ENCODE results near the gene C4orf46.

C4orf46 gene

GRCh38 chr4:158657291-158657690 is 14.4 kb downstream of the C4orf46 start:
- DNase-seq (ENCODE audit: low read depth): no peak
- TF ChIP-seq CTCF (IDR thresholded peaks at IDR 0.05; ENCODE audit: low read depth, low read length, missing control alignments): no peak

GRCh38 chr4:158656439-158656838 is 15.2 kb downstream of the C4orf46 start:
- no peak overlapping the region for H3K4me3 ChIP-seq (ENCODE audit: low read depth, low read length)
- no peak for TF ChIP-seq CTCF (IDR thresholded peaks at IDR 0.05; ENCODE audit: low read depth, low read length, missing control alignments)
- in situ Hi-C loops (cut with HindIII; ENCODE audit: low sequenced_read_pairs): no loop called here
- no peak for DNase-seq (ENCODE audit: low read depth)

More at GRCh38 chr4:158657291-158657690, 14.4 kb downstream of the C4orf46 start:
- no peak overlapping the region for H3K4me3 ChIP-seq (ENCODE audit: low read depth, low read length)
- in situ Hi-C loops (cut with HindIII; ENCODE audit: low sequenced_read_pairs): no loop called here

- no peak for TF ChIP-seq CTCF (IDR thresholded peaks at IDR 0.05; ENCODE audit: low read depth, low read length, missing control alignments)
- no peak overlapping the region for H3K4me3 ChIP-seq (ENCODE audit: low read depth, low read length)
Observed at GRCh38 chr4:158652920-158653319, 18.8 kb downstream of the C4orf46 start.

GRCh38 chr4:158649111-158649680 is 22.5 kb downstream of the C4orf46 start:
- in situ Hi-C loops (cut with HindIII; ENCODE audit: low sequenced_read_pairs): no loop called here
- no peak for DNase-seq (ENCODE audit: low read depth)
- no peak overlapping the region for H3K4me3 ChIP-seq (ENCODE audit: low read depth, low read length)
- no peak for TF ChIP-seq CTCF (IDR thresholded peaks at IDR 0.05; ENCODE audit: low read depth, low read length, missing control alignments)

More at GRCh38 chr4:158652920-158653319, 18.8 kb downstream of the C4orf46 start:
- DNase-seq (ENCODE audit: low read depth): no peak
- in situ Hi-C loops (cut with HindIII; ENCODE audit: low sequenced_read_pairs): no loop called here

GRCh38 chr4:158644760-158645159 is 26.9 kb downstream of the C4orf46 start:
- in situ Hi-C loops (cut with HindIII; ENCODE audit: low sequenced_read_pairs): no loop called here
- no peak overlapping the region for H3K4me3 ChIP-seq (ENCODE audit: low read depth, low read length)
- DNase-seq (ENCODE audit: low read depth): no peak
- TF ChIP-seq CTCF (IDR thresholded peaks at IDR 0.05; ENCODE audit: low read depth, low read length, missing control alignments): no peak

- TF ChIP-seq CTCF (IDR thresholded peaks at IDR 0.05; ENCODE audit: low read depth, low read length, missing control alignments): no peak
- in situ Hi-C loops (cut with HindIII; ENCODE audit: low sequenced_read_pairs): no loop called here
- no peak for DNase-seq (ENCODE audit: low read depth)
- no peak overlapping the region for H3K4me3 ChIP-seq (ENCODE audit: low read depth, low read length)
Observed at GRCh38 chr4:158644356-158644755, 27.3 kb downstream of the C4orf46 start.
